EL (cell line): ENCODE data around the gene OR7D4.
"Not testable (repeated sequence)": the region's sequence is repeated elsewhere in the genome, so short reads cannot be mapped to it uniquely, and the experiment has no call there.

Source experiments
- DNase-seq: peaks from one replicate; pipeline ENCODE4 v3.0.0-alpha.2; 2016

Gene OR7D4

GRCh38 chr19:9219489-9219888 is at the start of gene OR7D4:
Gene OR7D4 (minus strand): TSS chr19:9219589. CDS start chr19:9214837, 4,752 bp downstream.
- DNase-seq, result no peak

DNA sequence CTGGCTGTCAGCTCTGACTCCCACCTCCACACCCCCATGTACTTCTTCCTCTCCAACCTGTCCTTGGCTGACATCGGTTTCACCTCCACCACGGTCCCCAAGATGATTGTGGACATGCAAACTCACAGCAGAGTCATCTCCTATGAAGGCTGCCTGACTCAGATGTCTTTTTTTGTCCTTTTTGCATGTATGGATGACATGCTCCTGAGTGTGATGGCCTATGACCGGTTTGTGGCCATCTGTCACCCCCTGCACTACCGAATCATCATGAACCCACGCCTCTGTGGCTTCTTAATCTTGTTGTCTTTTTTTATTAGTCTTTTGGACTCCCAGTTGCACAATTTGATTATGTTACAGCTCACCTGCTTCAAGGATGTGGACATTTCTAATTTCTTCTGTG is 31.8 kb upstream of the OR7D4 start:
- no peak for DNase-seq

GRCh38 chr19:9250630-9251029 is 31.2 kb upstream of the OR7D4 start, which contains the start of gene OR7E24:
Gene OR7E24 (plus strand): TSS chr19:9250930. CDS start chr19:9251044, 114 bp downstream.
- no peak for DNase-seq

DNA sequence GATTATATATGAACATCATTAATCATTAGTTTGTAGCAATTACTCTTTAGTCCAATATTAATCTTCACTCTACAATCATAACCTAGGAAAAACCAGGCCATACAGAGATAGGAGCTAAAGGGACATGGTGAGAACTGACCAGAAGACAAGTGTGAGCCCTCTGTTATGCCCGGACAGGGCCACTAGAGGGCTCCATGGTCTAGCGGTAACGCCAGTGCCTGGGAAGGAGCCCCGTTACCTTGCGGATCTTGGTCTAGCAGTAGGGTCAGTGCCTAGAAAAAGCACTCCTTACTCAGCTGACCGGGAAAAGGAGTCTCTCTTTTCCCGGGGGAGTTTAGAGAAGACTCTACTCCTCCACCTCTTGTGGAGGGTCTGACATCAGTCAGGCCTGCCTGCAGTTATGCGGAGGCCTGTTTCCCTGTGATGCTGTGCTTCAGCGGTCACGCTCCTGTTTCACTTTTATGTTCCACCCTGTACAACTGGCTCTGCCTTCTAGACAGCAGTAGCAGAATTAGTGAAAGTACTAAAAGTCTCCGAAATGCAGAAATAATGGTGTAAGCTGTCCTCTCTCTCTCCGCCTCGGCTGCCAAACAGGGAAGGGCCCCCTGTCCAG is 13.8 kb downstream of the OR7D4 start:
- DNase-seq, result peak; percentile 72

GRCh38 chr19:9198044-9198443 is 21.3 kb downstream of the OR7D4 start:
- not testable (repeated sequence) for DNase-seq

DNA sequence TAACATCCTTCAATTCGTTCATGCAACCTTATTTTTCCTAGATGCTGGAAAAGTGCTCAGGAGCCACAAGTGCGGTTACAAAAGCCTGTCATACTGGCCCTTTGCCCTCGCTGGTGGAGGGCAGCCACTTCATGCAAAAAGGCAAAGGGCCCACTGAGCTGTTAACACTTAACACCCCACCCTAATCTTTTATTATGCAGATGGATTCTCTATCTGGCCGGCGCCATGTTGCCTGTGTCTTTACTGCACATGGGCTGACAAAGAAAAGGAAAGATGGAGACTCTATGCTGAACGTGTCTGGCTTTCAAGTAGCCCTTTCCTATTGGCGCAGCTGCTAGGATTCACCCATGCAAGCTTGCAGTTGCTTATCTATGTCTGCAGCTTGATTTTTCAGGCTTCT is 29.9 kb downstream of the OR7D4 start:
- DNase-seq, result no peak

DNA sequence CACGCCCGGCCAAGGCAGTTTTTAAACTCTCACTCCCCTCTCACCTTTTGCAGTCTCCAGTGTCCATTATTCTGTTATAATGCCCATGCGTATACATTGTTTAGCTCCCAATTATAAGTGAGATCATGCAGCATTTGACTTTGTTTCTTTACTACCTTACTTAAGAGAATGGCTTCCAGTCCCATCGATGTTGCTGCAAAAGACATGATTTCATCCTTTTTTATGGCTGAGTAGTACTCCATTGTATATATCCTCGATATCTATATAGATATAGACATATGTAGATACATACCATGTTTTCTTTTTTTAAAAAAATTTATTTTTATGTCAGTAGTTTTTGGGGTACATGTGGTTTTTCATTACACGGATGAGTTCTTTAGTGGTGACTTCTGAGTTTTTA is 32.2 kb downstream of the OR7D4 start:
- DNase-seq, result no peak

DNA sequence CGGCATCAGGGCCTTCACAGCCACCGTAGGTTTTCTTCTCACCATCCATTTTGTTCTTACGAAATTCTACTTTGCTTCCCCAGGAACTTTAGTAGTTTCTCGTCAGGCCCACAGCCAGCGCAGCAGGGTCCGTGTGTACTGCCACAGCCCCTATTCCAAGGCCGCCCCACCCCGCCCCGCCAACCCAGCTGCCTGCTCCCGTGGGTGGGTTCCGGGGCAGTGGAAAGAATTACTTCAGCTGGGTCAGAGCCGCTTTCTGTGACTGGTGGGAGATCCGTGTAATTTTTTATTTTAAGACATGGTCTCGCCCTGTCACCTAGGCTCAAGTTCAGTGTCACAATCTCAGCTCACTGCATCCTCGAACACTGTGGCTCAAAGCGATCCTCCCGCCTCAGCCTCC is 36.4 kb downstream of the OR7D4 start:
- no peak for DNase-seq

GRCh38 chr19:9178901-9179300 is 40.5 kb downstream of the OR7D4 start, which contains the start of gene OR7D2:
Gene OR7D2 (plus strand): TSS chr19:9178979. CDS start chr19:9185782, 6,803 bp downstream.
- DNase-seq, result peak; percentile 21

- DNase-seq, result no peak
Measured at GRCh38 chr19:9175326-9175725, 44.1 kb downstream of the OR7D4 start.

DNA sequence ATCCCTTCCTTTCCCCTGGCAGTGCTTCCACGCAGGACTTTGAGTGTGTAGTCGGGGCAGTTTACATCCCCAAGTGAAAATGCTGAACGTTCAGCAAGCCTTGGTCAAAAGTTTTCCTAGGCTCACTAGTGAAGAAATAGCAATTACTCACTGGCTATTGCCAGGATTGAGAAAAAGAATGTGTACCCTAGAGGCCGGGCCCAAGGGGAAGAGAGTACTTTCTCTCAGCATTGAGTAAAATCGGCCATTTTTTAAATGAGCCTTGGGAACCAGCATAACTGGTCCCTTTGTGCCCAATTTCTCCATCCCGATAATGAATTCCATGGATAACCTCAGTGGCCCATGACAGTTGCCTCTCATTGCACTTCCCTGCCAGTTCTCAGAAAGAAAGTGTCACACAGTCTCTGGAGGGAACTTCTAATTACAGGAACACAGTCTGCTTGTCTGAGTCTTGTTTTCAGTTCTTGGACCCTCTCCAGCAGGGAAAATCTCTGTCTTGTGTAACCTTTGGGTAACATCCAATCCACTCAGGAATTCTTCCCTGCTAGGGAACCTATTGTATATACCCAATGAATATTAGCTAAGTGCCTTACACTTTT is 47.9 kb downstream of the OR7D4 start:
- no peak for DNase-seq

GRCh38 chr19:9166846-9167245 is 52.5 kb downstream of the OR7D4 start:
- no peak for DNase-seq

GRCh38 chr19:9165261-9165660 is 54.1 kb downstream of the OR7D4 start:
- DNase-seq, result peak; percentile 37

- no peak for DNase-seq
Measured at GRCh38 chr19:9161427-9161826, 58.0 kb downstream of the OR7D4 start.
